ENCODE data around the gene MIER1.

The MIER1 gene

DNA sequence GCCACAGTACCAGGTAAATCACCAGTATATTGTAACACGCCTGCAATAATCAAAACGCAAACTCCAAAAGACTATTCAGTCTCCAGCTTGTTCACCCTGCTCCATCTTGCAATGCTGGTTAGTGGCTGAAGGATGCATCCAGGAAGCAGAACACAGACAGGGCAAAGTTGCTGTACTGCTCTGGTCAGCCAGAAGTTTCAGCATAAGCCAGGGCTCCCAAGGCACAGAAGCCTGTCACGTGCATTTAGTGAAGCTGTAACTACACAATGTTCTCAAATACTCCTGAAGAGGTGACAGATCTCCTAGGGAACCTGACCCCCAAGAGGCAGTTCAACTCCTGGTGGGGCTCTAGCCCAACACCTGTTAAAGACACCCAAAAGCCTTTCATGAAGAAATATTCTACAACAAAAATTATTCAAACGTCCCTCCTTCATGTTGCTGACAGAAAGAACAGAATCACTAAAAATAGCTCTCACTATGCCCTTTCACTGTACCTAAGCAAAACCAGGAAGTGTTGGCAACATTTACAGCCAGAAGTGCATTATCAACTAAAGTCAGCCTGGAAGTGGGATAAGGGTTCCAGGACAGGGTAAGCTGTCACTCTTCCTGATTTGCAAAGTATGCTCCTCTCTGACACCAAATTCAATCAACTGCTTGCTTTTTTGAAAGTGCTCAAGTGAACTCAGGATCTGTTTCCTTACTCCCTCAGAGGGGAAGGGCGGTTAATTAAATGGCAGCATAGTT is 77.1 kb downstream of the MIER1 start:
- no peak for DNase-seq

DNA sequence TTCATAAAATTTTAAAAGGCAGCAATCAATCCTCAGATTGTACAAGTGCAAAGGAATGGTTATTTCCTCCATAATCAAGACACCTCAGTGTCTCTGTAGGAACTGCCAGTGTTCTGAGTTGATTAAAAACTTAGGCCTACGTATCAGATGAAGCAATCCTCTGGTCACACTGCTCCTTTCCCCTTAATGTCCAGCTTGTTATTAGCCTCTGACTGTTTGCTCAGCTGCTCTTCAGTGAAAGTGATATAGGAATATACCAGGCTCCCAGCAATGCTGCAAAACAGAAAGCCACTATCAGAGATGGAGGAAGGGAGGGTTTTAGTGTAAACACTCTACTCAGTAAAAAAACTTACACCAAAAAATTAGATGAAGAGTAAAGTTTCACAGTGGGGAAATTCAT is 79.4 kb downstream of the MIER1 start:
- peak; percentile 44 to 63 for DNase-seq

DNA sequence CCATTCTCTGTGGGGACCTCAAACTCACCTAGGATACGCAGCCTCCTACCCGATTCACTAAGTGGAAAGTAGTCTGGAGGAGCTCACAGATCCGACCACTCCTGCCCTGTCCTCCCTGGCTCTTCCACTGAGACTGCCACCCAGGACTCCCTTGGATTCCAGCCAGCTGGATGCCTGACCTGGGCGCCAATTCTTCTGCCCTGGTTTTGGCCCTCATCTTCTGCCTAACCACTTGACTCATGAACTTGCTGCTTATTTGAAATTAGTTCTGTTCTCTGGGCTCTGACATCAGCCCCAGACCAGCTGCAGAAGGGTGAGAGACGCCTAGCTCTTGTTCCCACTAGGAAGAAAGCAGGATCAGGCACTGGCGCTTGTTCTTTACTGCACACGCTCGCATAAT is 80.3 kb downstream of the MIER1 start:
- no peak for DNase-seq

DNA sequence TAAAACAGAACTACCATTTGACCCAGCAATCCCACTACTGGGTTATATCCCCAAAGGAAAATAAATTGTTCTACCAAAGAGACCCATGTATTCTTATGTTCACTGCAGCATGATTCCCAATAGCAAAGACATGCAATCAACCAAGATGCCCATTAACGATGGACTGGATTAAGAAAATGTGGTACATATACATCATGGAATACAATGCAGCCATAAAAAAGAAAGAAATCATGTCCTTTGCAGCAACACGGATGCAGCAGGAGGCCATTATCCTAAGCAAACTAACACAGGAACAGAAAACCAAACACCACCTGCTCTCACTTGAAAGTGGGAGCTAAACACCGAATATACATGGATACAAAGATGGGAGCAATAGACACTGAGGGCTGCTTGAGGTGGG is 85.0 kb downstream of the MIER1 start:
- DNase-seq, result no peak

DNA sequence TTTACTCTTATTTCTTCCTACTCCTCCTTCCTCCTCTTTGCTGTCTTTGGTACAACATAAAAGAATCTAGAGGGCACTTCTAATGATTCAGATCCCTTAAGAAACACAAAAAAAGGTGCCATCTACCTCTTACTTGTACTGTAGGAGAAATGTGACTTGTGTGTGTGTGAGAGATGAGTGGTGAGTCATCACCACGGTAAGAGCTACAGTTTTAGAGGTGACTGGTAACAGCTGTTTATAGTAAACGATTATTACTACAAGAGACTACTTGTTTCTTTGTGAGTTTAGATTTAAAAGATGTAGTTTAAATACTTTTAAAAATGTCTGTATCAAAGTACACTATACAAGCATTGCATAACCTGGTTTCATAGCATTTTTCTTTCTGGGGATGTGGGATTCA is 88.8 kb downstream of the MIER1 start:
- DNase-seq, result no peak

DNA sequence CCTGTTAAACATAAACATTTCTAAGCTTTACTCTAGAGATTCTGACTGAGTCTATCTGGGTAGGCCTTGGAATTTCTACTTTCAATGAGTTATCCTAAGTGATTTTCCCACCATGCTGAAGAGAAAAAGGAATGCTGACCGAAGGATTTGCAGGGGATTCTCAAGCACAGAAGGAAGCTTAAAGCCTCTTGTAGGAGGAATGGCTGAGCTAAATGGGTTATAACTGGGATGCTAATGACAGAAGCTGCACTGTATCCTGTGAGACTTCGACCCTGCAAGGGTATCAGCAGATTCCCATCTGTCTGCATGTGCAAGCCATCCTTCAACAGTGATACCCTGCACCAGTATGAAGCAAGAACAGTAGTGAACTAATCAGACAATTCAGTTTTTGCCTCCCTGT is 93.8 kb downstream of the MIER1 start:
- no peak for DNase-seq

DNA sequence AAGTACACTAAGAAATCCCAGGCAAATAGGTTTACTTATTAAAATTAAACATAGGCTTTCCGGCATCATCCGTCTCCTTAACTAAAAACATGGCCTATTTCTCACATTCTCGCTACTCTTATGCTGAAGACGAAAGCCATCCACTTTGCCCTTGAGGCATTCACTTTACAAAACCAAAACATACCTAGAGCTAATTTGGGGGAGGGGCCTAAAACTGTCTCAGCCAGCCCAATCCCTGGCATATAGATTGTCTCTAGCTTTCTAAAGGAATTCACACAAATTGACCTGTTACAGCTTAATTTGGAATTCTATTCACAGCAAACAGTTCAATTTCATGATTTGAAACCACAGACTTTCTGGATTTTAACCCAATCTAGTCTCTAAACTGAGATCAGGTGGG is 94.3 kb downstream of the MIER1 start:
- no peak for DNase-seq

DNA sequence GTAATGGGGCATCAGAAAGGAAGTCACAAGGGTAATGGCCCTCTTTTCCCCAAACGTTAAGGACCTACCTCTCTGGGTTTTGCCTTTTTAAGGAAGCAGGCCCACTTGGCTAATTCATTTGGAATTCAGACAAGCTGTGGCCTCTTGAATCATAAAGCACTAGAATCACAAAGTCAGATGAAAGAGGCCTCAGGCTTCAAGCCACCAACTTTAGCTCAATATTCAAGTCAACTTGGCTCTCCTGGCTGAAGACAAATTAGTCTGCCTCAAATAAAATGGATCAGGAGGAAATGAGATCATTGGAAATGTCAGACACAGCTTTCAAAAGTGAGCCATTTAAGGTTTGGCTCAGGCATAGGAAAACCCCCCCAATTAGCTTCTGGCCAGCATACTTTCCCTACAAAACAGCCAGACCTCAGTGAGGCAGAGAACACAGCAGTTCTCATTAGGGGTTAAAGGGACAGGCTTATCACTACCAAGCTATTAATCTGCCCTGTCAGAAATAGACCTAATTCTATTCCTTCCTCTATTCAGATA is 94.9 kb downstream of the MIER1 start:
- no peak for DNase-seq

DNA sequence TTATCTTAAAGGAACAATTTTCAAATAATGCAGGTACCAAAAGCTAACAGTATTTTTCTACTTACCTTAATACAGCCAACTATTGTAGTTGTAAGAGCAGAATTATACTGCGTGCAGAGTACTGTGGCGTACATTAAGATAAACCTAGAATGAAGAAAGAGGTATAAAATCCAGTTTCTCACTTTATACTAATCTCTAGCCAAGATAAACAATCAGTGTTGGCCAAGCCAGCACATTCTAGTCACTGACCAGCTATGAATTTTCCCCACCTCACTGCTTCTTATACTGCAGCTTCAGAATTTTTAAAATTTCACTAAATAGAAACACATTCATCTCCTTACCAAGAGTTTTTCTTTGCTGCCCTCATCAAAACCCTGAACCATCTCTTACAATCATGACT is 95.5 kb downstream of the MIER1 start:
- DNase-seq, result no peak

DNA sequence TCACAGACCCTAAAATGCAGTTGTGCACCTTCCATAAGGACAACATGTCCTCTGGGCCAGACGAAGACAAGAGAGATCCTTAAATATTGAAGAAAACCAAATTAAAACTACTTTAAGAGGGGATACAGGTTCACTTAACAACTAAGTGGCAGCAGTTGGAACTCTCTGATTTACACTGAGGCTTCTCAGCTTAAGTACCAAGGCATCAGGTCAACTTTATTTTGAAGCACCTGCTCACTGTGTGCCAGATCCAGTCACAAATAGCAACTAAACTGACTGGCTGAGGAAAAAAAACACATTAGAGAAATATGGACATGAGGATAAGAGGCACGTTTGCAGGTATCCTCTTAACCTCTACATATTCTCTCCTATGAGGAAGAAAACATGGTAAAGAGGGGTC is 96.0 kb downstream of the MIER1 start:
- no peak for DNase-seq

DNA sequence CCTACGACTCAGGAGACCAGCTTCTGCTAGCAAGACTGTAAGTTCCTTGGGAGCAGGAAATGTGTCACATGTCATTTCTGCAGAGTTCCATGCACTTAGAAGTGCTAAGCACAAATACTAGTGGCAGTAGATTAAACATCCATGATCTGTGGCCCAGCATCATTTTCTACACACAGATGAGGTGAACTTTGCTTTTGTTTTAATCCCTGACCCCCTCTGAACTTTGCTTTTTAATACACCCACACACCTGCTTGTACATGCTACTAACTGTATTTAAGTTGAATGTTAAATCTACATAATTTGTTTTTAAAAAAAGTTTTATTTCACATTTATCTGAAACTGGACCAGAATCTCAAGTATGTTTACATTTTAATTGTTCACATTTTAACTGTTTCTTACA is 104.7 kb downstream of the MIER1 start:
- no peak for DNase-seq

DNA sequence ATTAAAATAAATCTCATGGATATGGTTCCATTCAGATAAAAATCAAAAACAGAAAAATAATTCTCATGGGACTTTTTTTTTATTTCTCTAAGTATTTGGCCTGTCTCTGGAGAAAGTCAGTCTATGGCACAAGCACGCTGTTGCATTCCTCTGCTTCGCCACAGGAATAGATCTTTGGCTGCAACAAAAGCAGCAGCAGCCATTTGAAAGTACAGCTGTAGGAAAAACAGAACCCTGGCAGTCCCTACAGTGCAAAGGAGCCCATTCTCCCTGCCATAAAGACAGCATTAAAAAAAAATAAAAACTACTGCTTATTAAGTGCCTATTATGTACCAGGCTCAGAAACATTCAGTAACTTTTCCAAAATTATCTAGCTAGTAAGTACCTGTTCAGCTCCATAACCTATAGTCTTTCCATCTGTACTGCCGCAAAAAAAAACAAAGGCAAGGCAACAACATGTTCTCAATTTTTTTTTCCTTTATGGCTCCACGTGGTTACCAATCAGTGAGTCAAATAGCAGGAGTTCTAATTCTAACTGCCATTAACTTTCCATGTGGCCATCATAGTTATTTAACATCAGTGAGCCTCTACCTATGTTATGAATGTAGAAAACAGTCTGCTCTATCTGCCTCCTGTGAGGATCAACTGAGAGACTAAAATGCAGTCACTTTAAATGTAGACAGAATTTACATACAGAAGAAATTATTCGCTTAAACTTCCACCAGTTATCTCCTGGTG is 106.5 kb downstream of the MIER1 start:
- no peak for DNase-seq

DNA sequence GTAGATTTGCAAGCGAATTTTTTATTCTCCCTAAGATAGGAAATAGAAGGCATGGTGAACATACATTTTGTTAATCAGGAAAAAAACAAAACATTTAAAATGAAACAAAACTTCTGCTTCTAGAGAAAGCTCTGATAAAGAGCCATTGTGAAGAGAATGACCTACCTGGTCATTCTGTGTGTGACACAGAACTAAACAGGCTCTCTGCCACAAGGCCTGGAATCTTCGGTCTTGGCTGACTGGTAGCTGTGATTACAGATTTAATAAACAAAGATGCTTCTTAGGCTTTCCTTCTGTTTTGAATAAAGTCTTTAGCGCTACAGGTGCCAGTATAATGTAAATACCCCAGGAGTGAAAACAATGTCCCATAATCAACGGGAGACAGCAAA is 107.1 kb downstream of the MIER1 start:
- no peak for DNase-seq

Data from NCI-H526 (cell line).